Heart right ventricle (tissue), 16 donors: ENCODE results near the gene KLRF2. TPM values are rescaled to one million over a fixed set of nuclear protein-coding genes. Genes with fewer than 3 reads are reported as not detected.
A peak's percentile ranks its signal among the peaks of the same experiment; 100 is the strongest.

Source experiments
- ATAC-seq, 8 donors: fragments of 200-7000 bp; cut with Tn5 transposase; one replicate each; pipeline ENCODE4 v1.9.1; 2020; ENCODE audit warnings: mild to moderate bottlenecking in 8 of 8, moderate library complexity in 8 of 8, moderate number of reproducible peaks in 1 of 8
- DNase-seq, 2 donors: peaks; one replicate each; pipeline ENCODE4 v3.0.0-alpha.2; 2020
- H3K27ac ChIP-seq, 10 donors: fragments of 200-600 bp; sonication (generic) in 2 of 10; one replicate each; pipeline versions ENCODE4 v1.5.0 to v1.8.0; 2020 to 2022; ENCODE audit warnings: mild to moderate bottlenecking in 3 of 10
- H3K27me3 ChIP-seq, 7 donors: fragments of 200-600 bp; one replicate each; pipeline ENCODE4 v1.8.0; 2021 to 2022; ENCODE audit warnings: mild to moderate bottlenecking in 2 of 7
- H3K36me3 ChIP-seq, 9 donors: fragments of 200-600 bp; sonication (generic) in 1 of 9; one replicate each; pipeline versions ENCODE4 v1.5.0 to v1.8.0; 2020 to 2022; ENCODE audit warnings: mild to moderate bottlenecking in 2 of 9
- H3K4me1 ChIP-seq, 9 donors: fragments of 200-600 bp; sonication (generic) in 1 of 9; one replicate each; pipeline versions ENCODE4 v1.5.0 to v1.8.0; 2020 to 2022; ENCODE audit warnings: mild to moderate bottlenecking in 4 of 9
- H3K4me3 ChIP-seq, 10 donors: fragments of 200-600 bp; sonication (generic) in 2 of 10; one replicate each; pipeline versions ENCODE4 v1.5.0 to v1.8.0; 2020 to 2022; ENCODE audit warnings: mild to moderate bottlenecking in 7 of 10, moderate library complexity in 2 of 10
- H3K9me3 ChIP-seq, 11 donors: fragments of 200-600 bp in 10 of 11; sonication (generic) in 2 of 11; one replicate each; pipeline versions ENCODE4 v1.5.0 to v1.8.0; 2013 to 2022; ENCODE audit warnings: mild to moderate bottlenecking in 2 of 11, control low read depth in 1 of 11, moderate library complexity in 1 of 11
- CTCF ChIP-seq, 9 donors: fragments of 200-600 bp; sonication (generic) in 2 of 9; IDR thresholded peaks; one replicate each; pipeline versions ENCODE4 v1.5.0 to v1.8.0; 2021 to 2022; ENCODE audit warnings: antibody characterized with exemption in 9 of 9, mild to moderate bottlenecking in 5 of 9, moderate library complexity in 1 of 9
- WGBS, 2 donors: extraction: QIAGEN DNeasy Blood & Tissue Kit; methylation state at CpG; one replicate each; pipeline ENCODE4 v1.1.7; 2013; ENCODE audit warnings: inconsistent platforms in 1 of 2; 5-methylcytosine and 5-hydroxymethylcytosine counted together
- intact Hi-C, 10 donors: fragments of 100-400 bp; cut with DNase I; formaldehyde crosslinking; loops; one replicate each; pipeline versions ENCODE4 v1.11.1 to v1.14.2; 2022
- polyA plus RNA-seq, 2 donors: library from polyadenylated mRNA; stranded (reverse); fragments of 200-250 nt; gene quantifications; one replicate each; pipeline ENCODE4 v1.2.3, GENCODE V29; 2013
- total RNA-seq, 10 donors: library from RNA; stranded (reverse); fragmentation: NEBNext Ultra II Directional in 3 of 10; extraction: Animal tissue kit (Norgen Biotek cat#: 25700) in 3 of 10; gene quantifications; one replicate each; pipeline versions ENCODE4 v1.2.1 to v1.2.4, GENCODE V29; 2021 to 2023
- donor health status: Arrhythmogenic right ventricular cardiomyopathy.
- donor health status: ischemic (EF 13 %, LVEDD 7.1; RV severe dilation, severe dysfunction).
- donor health status: healthy with polysubstance abuse.
- donor health status: DM: no; HTN: yes; CAD: no.
- donor health status: DM: no; HTN: no; CAD: no.
- donor health status: ischemic (EF 25% LVEDD 6.9; RV normal size, moderate dysfunction).
- donor health status: ischemic (EF 25% LVEDD 5.7; RV mildly dilated, moderate dysfunction).
- donor health status: healthy.
- donor health status: DM: yes; HTN: yes; CAD: no.
- donor health status: Ischemic cardiomyopathy.
- donor health status: ischemic (EF 35%, LVEDD 5.7; RV mildly dilated, moderate dysfunction).
- donor health status: nonischemic (EF 11% LVEDD 7.7; RV severe dilation, severe dysfunction).
- donor health status: DM: yes; HTN: yes; CAD: no.
- donor health status: PGD.
- donor health status: ischemic (EF 29% LVEDD 5.4; RV normal size, mild dysfunction).
- donor health status: nonischemic (EF 23%, LVEDD 6.1; RV moderate dilation, normal function).

KLRF2 gene
- total and polyA plus RNA-seq, 12 donors, result not detected

GRCh38 chr12:9868311-9868801, 12.9 kb upstream of the KLRF2 start:
- H3K4me1 ChIP-seq, result peaks cover 0 to 22% (median 7%) of the 10 kb centered on the region in 9 donors
- intact Hi-C loops, result loop anchor here in 2 of 10 donors (5.0 to 10.0 kb wide), 2 partner anchors 121 to 214 kb away; no protein-coding TSS in a partner anchor
- DNase-seq, result no peak
- no peaks in the 10 kb centered on the region for H3K36me3 ChIP-seq
- peaks cover 0 to 16% (median 7%) of the 10 kb centered on the region in 11 donors for H3K9me3 ChIP-seq
- no peaks in the 10 kb centered on the region for H3K27me3 ChIP-seq
- TF ChIP-seq CTCF (IDR thresholded peaks at IDR 0.05), result no peak
- peak overlapping the region in 9 of 10 donors; percentile 67 to 96 (median 87) for H3K27ac ChIP-seq
- 58 to 69% methylated on average over 11 of the region's 11 CpGs for WGBS, 2 donors
- no peak for ATAC-seq
- peak overlapping the region; percentile 29 to 66 (median 51) for H3K4me3 ChIP-seq

- intact Hi-C loops, result loop anchor here in 2 of 10 donors (5.0 to 10.0 kb wide), 2 partner anchors 122 to 214 kb away; no protein-coding TSS in a partner anchor
- DNase-seq (no peak), ATAC-seq (no peak)
- peak overlapping the region; percentile 67 to 96 (median 87) for H3K27ac ChIP-seq
- no peak for TF ChIP-seq CTCF (IDR thresholded peaks at IDR 0.05)
- 44 to 53% methylated on average over 4 of the region's 4 CpGs for WGBS, 2 donors
- H3K36me3 ChIP-seq, result no peaks in the 10 kb centered on the region
- H3K4me1 ChIP-seq, result peaks cover 0 to 22% (median 7%) of the 10 kb centered on the region in 9 donors
- H3K27me3 ChIP-seq, result no peaks in the 10 kb centered on the region
- peak overlapping the region; percentile 29 to 66 (median 51) for H3K4me3 ChIP-seq
- H3K9me3 ChIP-seq, result peaks cover 0 to 10% (median 2%) of the 10 kb centered on the region in 11 donors
These were observed 12.4 kb upstream of the KLRF2 start for GRCh38 chr12:9868951-9869306.

- no peak for TF ChIP-seq CTCF (IDR thresholded peaks at IDR 0.05)
- DNase-seq, result peak in 1 of 2 donors; percentile 9
These were observed 11.8 kb upstream of the KLRF2 start, which contains the start of gene CLEC2B for GRCh38 chr12:9869307-9870161. Gene CLEC2B, minus strand, starts transcription at chr12:9869354.

GRCh38 chr12:9870286-9870866, 10.9 kb upstream of the KLRF2 start:
- H3K4me1 ChIP-seq, result peaks cover 0 to 22% (median 5%) of the 10 kb centered on the region in 9 donors
- 55 to 70% methylated on average over 2 of the region's 2 CpGs for WGBS, 2 donors
- H3K27me3 ChIP-seq, result no peaks in the 10 kb centered on the region
- intact Hi-C loops, result loop anchor here in 1 of 10 donors (5.0 kb wide), 1 partner anchor 123 kb away; no protein-coding TSS in a partner anchor
- peak overlapping the region in 9 of 10 donors; percentile 36 to 66 (median 54) for H3K4me3 ChIP-seq
- peak overlapping the region; percentile 67 to 96 (median 87) for H3K27ac ChIP-seq
- TF ChIP-seq CTCF (IDR thresholded peaks at IDR 0.05), result no peak
- H3K36me3 ChIP-seq, result no peaks in the 10 kb centered on the region
- DNase-seq (peak in 1 of 2 donors; percentile 8), ATAC-seq (peak in 1 of 8 donors; percentile 53)
- H3K9me3 ChIP-seq, result no peaks in the 10 kb centered on the region

More at GRCh38 chr12:9869307-9870161, 11.8 kb upstream of the KLRF2 start, which contains the start of gene CLEC2B:
- H3K4me3 ChIP-seq, result peak within 1 kb of the TSS; percentile 29 to 66 (median 51)
- H3K4me1 ChIP-seq, result peaks cover 0 to 22% (median 7%) of the 10 kb centered on the region in 9 donors
- ATAC-seq, result peak in 7 of 8 donors; percentile 71 to 86 (median 76)
- peaks cover 0 to 4% (median 0%) of the 10 kb centered on the region in 11 donors for H3K9me3 ChIP-seq
- WGBS, 2 donors, result 16% methylated on average over 11 of the region's 11 CpGs
- H3K27me3 ChIP-seq, result no peaks in the 10 kb centered on the region
- peak within 1 kb of the TSS; percentile 67 to 96 (median 87) for H3K27ac ChIP-seq
- no peaks in the 10 kb centered on the region for H3K36me3 ChIP-seq
- intact Hi-C loops, result loop anchor here in 3 of 10 donors (5.0 to 10.0 kb wide), 2 partner anchors 122 to 215 kb away; no protein-coding TSS in a partner anchor
